ENCODE results near the gene MAP3K7. TPM values are rescaled to one million over a fixed set of nuclear protein-coding genes. Genes with fewer than 3 reads are reported as not detected.
A peak's percentile ranks its signal among the peaks of the same experiment; 100 is the strongest.

MAP3K7 gene
- total and polyA plus RNA-seq, 2 donors from 2014 or later: 14.8 to 25.7 TPM

GRCh38 chr6:90584636-90585255 is 2.1 kb downstream of the MAP3K7 start:
- H3K27ac ChIP-seq (ENCODE audit: low read depth in 2 of 2, low read length in 2 of 2): no peak overlapping the region
- intact Hi-C loops (cut with DNase I): no loop called here
- no peak for TF ChIP-seq CTCF (IDR thresholded peaks at IDR 0.05; ENCODE audit: borderline replicate concordance, extremely low read depth, insufficient read depth)
- no peaks in the 10 kb centered on the region for H3K36me3 ChIP-seq (ENCODE audit: control insufficient read depth in 2 of 3, insufficient read depth in 3 of 3, low read length in 3 of 3)
- H3K4me1 ChIP-seq (ENCODE audit: control insufficient read depth in 2 of 3, insufficient read depth in 2 of 3, low read depth in 1 of 3, low read length in 3 of 3): peaks cover 0 to 2% (median 0%) of the 10 kb centered on the region in 3 donors
- H3K9me3 ChIP-seq (ENCODE audit: control insufficient read depth in 2 of 3, insufficient read depth in 1 of 3, low read length in 3 of 3): no peaks in the 10 kb centered on the region
- no peak overlapping the region for H3K9ac ChIP-seq (ENCODE audit: low read length in 3 of 3)
- FAIRE-seq: no peak
- H3K4me3 ChIP-seq (ENCODE audit: low read length in 3 of 3): peak overlapping the region in 1 of 3 donors; percentile 30
- DNase-seq: no peak
- no peaks in the 10 kb centered on the region for H3K27me3 ChIP-seq (ENCODE audit: control insufficient read depth, insufficient read depth, low read length)

- Histone ChIP-seq H3K27ac (ENCODE audit: low read depth in 2 of 2, low read length in 2 of 2) (no peak overlapping the region), H3K9me3 (ENCODE audit: control insufficient read depth in 2 of 3, insufficient read depth in 1 of 3, low read length in 3 of 3) (no peaks in the 10 kb centered on the region), H3K4me3 (ENCODE audit: low read length in 3 of 3) (no peak overlapping the region), H3K27me3 (ENCODE audit: control insufficient read depth, insufficient read depth, low read length) (no peaks in the 10 kb centered on the region), H3K9ac (ENCODE audit: low read length in 3 of 3) (no peak overlapping the region), H3K36me3 (ENCODE audit: control insufficient read depth in 2 of 3, insufficient read depth in 3 of 3, low read length in 3 of 3) (no peaks in the 10 kb centered on the region), H3K4me1 (ENCODE audit: control insufficient read depth in 2 of 3, insufficient read depth in 2 of 3, low read depth in 1 of 3, low read length in 3 of 3) (peaks cover 0 to 2% (median 0%) of the 10 kb centered on the region in 3 donors)
- DNase-seq (no peak), FAIRE-seq (no peak)
- no peak for TF ChIP-seq CTCF (IDR thresholded peaks at IDR 0.05; ENCODE audit: borderline replicate concordance, extremely low read depth, insufficient read depth)
- intact Hi-C loops (cut with DNase I): no loop called here
Measured at GRCh38 chr6:90583836-90584481, 2.9 kb downstream of the MAP3K7 start.

GRCh38 chr6:90583179-90583835 is 3.6 kb downstream of the MAP3K7 start:
- FAIRE-seq (no peak), DNase-seq (no peak)
- H3K9me3 ChIP-seq (ENCODE audit: control insufficient read depth in 2 of 3, insufficient read depth in 1 of 3, low read length in 3 of 3): no peaks in the 10 kb centered on the region
- intact Hi-C loops (cut with DNase I): no loop called here
- H3K4me3 ChIP-seq (ENCODE audit: low read length in 3 of 3): no peak overlapping the region
- TF ChIP-seq CTCF (IDR thresholded peaks at IDR 0.05; ENCODE audit: borderline replicate concordance, extremely low read depth, insufficient read depth): no peak
- H3K4me1 ChIP-seq (ENCODE audit: control insufficient read depth in 2 of 3, insufficient read depth in 2 of 3, low read depth in 1 of 3, low read length in 3 of 3): peaks cover 0 to 2% (median 0%) of the 10 kb centered on the region in 3 donors
- no peak overlapping the region for H3K27ac ChIP-seq (ENCODE audit: low read depth in 2 of 2, low read length in 2 of 2)
- no peak overlapping the region for H3K9ac ChIP-seq (ENCODE audit: low read length in 3 of 3)
- no peaks in the 10 kb centered on the region for H3K27me3 ChIP-seq (ENCODE audit: control insufficient read depth, insufficient read depth, low read length)
- H3K36me3 ChIP-seq (ENCODE audit: control insufficient read depth in 2 of 3, insufficient read depth in 3 of 3, low read length in 3 of 3): no peaks in the 10 kb centered on the region

All from kidney (tissue), 14 donors.